Effector CD8-positive, alpha-beta T cell (primary cell): Measurements from ENCODE around the gene KIF16B.

Source experiments
- DNase-seq: peaks from one replicate; lab custom pipeline; 2025; lab: John Stamatoyannopoulos, UW

Gene KIF16B

DNA sequence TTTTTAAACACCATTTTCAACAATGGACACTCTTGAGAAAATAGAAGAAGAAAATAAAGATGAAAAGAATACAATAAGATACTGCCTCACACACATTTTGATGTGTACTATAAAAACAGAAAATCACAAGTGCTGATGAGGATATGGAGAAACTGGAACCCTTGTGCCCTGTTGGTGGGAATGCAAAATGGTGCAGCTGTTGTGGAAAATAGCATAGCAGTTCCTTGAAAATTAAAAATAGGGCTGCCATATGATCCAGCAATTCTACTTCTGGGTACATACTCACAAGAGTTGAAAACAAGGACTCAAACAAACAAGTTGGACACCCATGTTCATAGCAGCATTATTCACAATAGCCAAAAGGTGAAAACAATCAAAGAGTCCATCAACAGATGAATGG, 173.0 kb downstream of the KIF16B start:
- DNase-seq, result no peak

DNA sequence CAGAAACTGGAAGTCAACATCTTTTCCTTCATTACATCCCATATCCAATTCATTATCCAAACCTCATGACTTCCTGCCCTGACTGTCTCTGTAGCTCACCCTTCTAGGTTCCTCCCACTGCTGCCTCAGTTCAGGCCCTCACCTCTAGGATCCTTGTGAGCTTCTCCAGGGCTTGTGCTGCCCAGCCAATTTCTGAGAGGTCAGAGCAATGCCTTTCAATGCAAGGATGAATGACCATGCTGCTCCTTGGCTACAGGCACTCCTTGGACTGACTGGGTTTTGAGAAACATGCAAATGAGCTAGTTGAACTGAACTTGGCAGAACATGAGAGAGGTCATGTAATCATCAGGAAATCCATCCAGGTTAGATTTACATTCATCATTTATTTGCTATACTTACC, 173.4 kb downstream of the KIF16B start:
- DNase-seq, result no peak

DNA sequence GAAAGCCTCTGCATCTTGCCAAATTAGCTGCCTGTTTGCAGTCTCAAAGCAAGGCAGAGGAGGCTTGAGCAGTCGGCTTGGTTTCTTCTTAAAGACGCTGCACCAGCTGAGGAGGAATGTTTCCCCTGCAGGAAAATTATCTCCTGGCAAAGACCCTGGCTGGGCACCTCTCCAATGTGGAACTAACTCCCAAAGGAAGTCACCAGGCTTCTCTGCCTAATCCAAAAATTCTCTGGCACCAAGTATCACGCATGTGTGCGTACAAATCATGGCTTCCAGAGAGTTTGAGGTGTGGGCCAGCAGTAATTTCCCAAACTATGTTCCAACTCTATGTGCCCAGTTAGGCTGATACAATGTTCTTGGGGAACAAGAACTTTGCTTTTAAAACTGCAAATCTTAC, 176.2 kb downstream of the KIF16B start:
- DNase-seq, result no peak

DNA sequence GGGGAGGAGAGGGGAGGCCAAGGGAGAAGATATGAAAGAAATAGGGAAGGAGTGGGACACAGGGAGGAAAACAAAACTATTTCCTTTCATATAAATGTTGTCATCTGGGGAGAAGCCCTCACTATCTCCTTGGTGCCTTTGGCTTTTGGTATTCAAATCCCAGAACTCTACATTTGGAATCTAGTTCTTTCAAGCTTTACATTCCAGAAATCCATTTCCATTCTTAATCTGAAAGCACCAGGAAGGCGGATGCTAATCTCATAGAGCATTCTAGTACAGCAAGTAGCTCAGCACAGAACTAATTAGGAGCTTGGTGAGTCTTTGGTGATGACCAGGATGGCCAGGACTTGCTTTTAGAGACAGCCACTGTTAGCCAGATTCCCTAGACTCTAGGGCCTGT, 177.9 kb downstream of the KIF16B start:
- no peak for DNase-seq

DNA sequence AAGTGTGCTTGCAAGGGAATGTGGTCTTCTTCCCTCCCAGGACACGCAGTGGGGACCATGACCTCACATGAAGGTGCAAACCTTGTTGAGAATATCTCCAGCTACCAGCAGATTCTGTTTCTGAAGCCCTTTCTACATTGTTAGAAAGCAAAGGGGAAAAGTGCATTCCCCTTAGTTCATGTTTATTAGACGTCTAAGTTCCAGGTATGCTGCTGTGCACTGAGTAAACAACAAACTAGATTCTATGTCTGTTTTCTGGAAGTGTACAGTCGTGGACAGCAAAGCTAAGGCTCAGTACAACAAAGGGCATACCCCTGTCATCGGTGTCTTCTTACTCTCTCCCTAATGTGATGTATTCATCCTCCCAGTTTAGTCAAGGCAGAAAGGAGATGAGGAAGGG, 178.5 kb downstream of the KIF16B start:
- DNase-seq, result no peak

DNA sequence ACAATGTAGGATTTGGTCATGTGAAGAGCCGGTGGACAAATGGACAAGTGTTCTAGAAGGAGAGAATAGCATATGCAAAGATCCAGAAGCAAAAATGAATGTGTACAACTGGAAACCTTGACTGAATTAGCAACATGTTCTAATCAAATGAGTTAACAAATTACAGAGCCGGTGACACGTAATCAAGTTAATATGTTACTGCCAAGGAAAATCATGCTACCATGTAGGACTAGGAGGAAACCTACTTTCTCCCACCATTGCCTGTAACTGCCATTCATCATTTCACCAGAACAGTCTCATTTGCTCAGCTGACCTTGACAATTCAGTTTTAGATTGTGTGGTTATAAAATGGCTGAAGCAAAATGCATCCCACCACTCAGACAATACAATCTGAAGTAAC, 179.4 kb downstream of the KIF16B start:
- DNase-seq, result no peak

DNA sequence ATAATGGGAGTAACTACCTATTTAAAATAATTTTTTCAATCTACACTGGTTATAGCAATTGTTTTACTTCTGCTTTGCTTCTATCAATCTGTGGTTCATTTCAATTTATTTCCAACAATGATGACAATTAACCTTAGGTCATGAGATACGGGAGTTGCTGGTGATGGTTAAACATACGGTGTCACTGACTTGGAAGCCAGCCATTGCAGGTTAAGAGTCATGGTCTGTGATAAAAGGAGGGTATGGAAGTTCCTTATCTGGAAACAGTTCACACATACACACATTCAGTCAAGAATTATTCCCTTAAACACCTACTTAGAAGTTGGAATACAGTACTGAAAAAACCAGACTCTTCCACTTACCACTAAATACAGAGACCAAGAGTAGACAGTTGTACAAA, 180.0 kb downstream of the KIF16B start:
- DNase-seq, result no peak

DNA sequence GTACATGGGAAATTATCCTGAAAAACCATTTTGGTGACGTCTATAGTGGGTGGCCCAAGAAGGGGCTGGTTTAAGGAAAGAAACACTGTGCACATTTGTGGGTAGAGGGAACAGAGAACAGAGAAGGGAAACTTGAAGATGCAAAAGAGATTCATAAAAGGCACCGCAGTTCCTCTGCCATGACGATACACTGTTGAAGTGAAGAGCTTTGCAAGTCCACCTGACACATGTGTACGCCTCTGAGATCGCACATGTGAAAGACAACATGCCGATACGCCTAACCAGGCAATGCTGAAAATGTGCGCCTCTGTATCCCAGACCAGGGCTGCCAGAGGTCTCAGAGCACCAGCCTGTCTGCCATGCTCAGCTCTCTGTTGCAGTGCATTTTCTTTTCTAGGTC, 180.9 kb downstream of the KIF16B start:
- DNase-seq, result no peak

DNA sequence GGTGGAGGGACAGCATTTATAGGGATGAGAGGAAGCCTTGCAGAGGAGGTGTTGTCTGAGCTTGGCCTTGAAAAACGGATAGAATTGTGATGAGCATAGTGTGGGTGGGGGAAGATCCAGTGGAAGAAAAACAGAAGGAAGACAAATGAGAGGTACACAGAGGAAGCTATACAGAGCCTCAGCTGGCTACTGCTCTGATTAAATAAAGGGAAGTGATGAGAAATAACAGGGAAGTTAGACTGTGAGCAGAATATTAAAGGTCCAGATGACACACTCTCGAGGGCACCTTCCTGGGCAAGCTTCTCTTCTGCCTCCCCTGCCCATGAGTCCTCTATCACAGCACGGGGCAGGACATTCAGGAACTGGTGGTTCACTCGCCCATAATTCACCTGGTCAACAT, 182.3 kb downstream of the KIF16B start:
- DNase-seq, result no peak

DNA sequence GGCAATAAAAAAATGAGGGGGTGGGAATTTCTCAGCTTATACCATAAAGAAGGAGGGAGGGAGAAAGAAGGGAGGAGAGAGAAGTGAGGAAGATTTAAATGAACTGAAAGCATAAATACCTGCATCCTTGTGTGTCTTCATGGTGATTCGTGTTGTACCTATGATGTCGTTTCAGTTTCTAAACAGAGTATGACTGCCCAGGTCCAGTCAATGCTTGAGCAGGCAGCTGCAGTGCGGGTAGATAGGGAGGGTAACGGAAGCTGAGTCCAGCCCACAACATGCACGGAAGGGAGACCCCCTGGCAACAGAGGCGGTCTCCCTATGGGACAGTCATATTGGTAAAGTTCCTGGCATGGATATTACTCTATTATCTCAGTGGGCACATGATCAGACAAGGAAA, 184.5 kb downstream of the KIF16B start:
- DNase-seq, result no peak

DNA sequence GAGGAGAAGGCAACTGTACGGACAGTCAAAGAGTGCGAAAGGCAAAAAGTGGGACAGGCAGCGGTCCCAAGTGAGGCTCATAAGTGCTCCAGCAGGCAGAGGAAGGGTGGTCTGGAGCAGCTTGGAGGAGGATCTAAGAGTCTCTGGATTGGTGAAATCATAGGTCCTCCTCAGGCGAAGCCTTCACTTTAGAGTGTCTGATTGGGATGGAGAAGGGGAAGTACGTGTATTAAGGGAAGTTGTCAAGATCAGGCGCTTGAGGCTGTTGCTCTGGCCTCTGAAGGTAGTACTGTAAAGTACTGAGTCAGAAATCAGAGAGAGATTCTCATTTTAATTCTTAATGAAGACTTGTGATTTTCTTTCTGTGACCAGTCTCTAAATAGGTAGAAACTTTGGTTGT, 185.6 kb downstream of the KIF16B start:
- no peak for DNase-seq

DNA sequence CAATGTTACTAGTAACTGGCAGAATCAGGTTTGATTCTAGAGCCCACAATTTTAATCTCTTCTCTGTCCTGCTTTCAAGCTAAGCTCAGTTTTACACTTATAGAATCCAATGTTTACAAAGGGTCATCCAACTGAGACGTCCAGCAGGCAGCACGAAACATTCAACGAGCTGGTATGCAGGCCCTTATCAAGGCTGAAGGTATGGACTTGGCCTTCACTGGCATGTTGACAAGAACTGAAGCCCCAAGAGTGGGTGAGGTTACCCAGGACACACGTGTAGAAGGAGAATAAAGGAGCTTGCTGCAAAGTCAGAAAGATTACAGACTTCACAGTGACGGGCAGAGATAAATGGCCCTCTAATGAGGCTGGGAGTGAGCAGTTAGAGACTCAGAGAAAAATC, 187.4 kb downstream of the KIF16B start:
- no peak for DNase-seq

DNA sequence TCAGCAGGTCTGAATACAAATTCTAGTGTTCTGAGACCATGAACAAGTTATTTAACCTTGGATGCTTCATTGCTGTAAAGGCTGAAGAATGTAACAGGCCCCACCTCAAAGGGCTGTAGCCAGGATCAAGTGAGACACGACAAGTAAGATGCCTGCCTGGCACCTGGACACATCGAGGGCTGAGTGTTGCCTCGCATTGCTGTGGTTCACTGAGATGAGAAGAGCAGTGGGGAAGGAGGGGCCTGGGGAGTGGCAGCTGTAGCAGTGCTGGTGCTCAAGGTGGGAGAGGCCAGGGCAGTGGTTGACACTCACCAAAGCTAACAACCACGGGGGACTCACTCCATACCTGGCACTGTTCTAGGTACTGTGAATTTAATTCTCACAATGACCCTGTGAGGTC, 187.8 kb downstream of the KIF16B start:
- DNase-seq, result no peak

DNA sequence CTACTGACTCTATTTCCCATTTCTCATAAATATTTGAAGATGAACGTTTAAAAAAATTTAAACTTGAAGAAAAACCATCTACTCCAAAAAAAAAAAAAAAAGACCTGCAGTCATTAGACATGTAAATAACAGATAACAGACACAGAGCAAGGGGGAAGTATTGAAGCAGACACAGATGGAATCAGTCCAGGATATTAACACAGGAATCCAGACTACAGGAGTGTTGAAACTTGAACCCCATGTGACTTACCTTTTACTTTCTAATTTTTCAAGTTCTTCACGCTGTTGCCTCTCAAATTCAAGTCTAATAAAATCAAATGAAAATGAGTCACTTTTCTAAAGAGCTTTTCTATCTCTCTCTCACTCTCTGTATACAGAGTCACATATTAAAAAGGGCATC, 191.8 kb downstream of the KIF16B start:
- no peak for DNase-seq

DNA sequence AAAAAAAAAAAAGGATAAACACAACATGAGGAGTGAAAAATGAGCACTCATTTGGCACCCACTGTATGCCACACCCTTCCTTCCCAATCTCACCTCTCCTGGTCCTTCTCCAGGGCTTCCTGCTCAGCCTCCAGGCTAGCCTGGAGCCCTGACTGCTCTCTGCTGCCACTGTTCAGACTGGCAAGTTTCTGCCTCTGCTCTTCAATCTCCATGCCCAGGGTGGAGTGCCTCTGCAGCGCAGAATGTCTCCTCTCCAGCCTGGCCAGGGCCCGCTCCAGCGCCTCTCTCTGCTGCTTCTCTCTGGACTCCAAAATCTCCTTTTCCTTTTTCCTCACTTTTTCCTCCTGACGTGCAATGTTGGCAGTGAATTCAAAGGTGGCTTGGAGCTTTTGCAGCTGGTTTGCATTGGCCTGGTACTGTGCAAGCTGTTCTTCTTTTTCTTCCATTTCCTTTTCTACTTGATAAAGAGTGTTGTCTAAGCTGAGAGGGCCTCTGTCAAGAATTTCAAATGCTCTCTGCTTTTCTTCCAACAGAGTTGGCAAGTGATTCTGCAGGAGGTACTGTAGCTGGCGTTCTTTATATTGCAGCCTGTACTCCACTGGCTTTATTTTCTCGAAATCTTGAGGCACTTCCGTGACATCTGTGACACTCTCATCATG, 194.4 kb downstream of the KIF16B start:
- DNase-seq, result no peak

DNA sequence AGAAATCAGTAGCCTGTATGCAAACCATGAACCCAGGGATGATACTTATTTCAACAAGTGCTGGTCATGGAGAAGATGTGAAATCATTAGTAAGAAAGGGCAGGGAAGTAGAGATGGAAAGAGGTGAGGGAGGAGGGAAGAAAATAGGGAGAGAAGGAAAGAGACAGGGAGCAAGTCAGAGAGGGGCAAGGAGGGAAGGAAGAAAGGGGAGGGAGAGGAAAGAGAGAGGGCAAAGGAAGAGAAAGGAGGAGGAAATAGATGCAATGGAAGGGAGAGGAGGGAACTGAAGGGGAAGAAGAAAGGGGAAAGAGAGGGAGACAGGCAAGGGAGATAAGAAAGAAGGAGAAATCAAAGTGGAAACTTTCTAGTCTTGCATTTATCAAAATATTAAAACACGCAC, 195.1 kb downstream of the KIF16B start:
- DNase-seq, result no peak

DNA sequence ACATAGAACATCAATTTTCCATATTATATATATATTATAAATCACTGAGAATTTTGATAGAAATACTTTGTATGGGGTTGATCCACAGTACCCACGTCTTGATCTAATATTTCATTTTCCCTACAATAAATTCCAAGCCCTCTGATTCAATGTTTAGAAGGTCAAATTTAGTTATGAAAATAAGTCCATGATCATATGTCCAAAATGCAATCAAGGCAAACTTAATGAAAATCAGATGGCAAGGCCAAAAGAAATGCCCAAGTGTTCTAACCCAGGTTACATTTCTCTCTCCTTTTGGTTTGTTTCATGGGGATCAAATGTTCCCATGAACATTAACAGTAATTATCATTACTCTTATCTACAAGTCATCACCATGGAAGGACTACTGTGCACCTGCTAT, 203.8 kb downstream of the KIF16B start:
- no peak for DNase-seq

DNA sequence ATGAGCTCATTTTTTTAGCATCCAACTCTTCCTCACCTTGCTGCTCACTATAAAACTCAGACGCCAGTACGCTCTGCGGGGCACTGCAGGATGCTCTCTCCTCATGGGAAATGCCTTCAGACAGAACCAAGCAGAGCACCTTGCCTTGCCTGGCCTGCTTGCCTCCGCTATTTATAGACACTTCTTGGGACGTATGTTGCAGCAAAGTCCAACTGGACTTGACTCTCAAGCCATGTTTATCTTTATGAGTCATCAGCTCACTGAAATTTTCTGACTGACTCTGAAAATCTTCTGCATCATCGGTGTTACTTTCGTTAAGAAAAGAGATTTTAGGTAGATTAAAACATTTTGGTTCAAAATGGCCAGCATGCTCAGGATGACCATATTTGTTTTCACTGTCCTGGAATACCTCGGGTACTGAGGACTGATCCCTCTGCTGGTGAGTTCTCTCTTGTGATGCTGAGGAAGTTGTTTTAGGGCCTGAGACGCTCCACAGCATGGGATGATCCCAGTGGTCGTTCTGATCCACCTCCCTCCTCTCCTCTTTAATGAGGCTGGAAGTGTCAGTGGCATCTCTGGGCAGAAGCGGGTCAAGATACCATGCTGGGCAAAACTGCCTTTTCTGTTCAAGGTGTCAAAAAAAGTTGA, 204.5 kb downstream of the KIF16B start:
- no peak for DNase-seq

DNA sequence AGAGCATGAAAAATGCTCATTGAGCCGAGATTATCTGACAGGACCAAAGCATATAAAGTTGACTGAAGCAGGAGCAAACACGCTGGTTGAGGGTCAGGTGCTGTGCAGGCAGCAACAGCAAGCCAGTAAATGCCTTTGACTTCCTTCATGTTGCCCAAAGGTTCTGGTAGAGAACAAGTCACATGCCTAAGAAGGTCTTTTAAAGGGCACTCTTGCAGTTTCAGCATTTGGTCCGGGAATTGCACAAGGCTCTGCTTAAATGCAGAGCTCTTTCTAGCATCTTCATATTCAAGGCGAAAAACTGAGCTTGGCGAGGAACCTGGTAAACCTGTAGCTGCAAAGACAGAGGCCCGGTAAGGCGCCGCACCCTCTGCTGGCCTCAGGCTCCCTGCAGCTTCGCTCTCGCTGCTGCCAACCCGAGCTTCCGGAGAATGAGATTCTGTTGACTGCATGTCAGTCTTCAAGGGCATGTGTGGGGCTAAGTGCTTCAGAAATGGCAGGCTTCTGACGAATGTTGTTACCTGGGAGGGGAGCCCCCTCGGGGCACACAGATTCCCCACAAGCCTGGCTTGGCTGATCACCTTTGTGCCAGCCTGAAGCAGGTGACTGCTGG, 205.2 kb downstream of the KIF16B start:
- DNase-seq, result no peak

DNA sequence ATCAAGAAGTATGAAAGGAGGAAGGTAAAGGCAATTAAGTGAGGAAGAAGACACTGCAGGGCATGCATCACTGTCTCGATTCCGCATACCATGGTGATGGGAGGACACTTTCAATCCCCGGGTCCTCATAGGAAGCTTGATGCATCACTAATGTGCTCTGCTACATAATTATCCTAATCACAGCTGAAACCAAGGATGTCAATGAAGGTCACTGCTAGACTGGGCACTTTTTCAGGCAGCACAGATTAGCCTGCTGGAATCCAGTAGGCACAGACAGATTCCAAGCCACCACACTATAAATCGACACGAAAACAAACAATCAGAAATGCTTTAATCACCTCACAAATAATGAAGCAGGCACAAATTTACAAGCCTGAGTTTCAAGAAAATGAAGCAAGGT, 206.7 kb downstream of the KIF16B start:
- DNase-seq, result no peak

DNA sequence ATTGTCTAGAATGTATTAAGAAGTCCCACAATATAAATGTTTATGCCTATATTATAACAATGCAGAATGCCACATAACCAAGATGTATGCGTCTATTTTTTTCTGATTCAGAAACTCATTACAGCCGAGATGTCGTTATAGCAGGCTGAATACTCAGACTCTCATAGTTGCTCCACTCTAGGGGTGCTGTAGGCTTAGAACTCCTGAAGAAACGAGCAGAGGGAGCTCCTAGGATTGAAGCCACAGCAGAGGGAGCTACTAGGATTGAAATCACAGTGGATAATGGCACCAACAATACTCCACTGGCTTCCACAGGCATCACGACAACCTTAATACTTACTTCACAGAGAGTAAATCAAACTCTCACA, 208.9 kb downstream of the KIF16B start:
- DNase-seq, result no peak

DNA sequence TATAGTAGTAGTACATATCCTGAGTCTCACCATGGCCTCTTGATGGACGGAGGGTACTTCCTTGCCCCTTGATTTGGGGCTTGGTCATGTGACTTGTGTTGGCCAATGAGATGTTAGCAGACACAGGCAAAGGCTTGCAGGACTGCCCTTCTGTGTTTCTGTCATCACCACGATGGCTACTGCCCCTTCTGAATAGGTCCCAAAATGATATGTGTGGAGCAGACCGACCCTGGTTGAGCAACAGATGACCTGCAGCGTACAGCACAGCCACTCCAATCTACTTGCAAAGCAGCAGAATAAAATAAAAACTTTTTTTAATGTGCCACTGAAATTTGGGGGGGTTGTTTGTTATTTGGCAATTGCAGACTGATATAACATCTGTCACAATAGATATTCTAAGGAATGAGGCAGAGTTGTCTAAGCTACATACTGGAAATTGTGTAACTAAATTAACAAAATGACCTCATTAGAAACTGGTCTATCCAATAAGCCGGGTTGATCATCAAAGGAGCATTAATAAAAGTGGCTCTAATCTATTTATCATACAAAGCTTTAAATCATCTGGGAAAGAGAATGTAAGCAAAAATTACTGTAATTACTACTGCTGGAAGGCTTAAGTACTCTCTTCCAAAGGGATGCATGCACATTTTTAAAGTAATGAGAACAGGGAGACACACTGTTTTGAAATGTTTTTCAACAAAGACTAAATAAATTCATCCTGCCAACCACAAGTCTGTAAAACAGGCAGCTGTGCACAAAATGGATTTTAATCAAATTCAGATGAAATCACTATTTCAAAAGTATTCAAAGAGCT, 209.5 kb downstream of the KIF16B start:
- no peak for DNase-seq

DNA sequence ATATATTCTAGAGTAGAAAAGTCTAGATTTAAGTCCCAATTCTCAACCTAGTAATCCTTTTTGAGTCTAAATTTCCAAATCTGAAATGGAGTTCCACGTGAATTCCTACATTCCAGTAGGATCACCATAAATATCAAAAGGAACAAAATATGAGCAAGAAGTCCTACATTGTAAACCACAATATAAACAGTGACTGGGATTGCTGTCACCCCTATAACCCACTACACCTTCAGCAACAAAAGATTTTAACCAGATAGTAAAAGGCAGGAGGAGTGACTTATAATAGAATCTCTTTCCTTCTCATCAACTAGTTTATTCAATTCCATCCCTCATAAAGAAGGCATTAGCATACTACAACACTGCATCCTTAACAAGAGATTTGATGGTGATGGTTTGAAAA, 210.6 kb downstream of the KIF16B start:
- DNase-seq, result no peak
